Spleen (tissue), 11 donors: Measurements from ENCODE around the gene LSAMP. TPM values are rescaled to one million over a fixed set of nuclear protein-coding genes. Genes with fewer than 3 reads are reported as not detected.

Experiments
- DNase-seq: peaks from one replicate; pipeline ENCODE4 v3.0.0-alpha.2; 2020
- H3K27ac ChIP-seq, 8 donors: fragments of 200-600 bp; sonication (generic) in 7 of 8; 1 replicate in 4 of 8; 2 replicates in 4 of 8; pipeline versions ENCODE4 v1.5.0 to v1.8.0; 2016 to 2021; ENCODE audit warnings: inconsistent platforms in 4 of 8, mild to moderate bottlenecking in 4 of 8, moderate library complexity in 1 of 8
- H3K27me3 ChIP-seq, 7 donors: fragments of 200-600 bp; sonication (generic) in 6 of 7; replicated peaks in 1 of 7; 1 replicate in 4 of 7; 2 replicates in 3 of 7; pipeline versions ENCODE4 v1.5.0 to v1.8.0; 2016 to 2021; ENCODE audit warnings: inconsistent platforms in 3 of 7, mild to moderate bottlenecking in 1 of 7
- H3K36me3 ChIP-seq, 6 donors: fragments of 200-600 bp; sonication (generic) in 5 of 6; 1 replicate in 4 of 6; 2 replicates in 2 of 6; pipeline versions ENCODE4 v1.5.0 to v1.8.0; 2016 to 2021; ENCODE audit warnings: inconsistent platforms in 2 of 6
- H3K4me1 ChIP-seq, 6 donors: fragments of 200-600 bp; sonication (generic) in 5 of 6; 1 replicate in 3 of 6; 2 replicates in 3 of 6; pipeline versions ENCODE4 v1.5.0 to v1.8.0; 2016 to 2021; ENCODE audit warnings: inconsistent platforms in 3 of 6
- H3K4me3 ChIP-seq, 8 donors: fragments of 200-600 bp; sonication (generic) in 7 of 8; 1 replicate in 4 of 8; 2 replicates in 4 of 8; pipeline versions ENCODE4 v1.5.0 to v1.8.0; 2016 to 2021; ENCODE audit warnings: inconsistent platforms in 4 of 8, mild to moderate bottlenecking in 4 of 8, moderate library complexity in 2 of 8
- H3K9me3 ChIP-seq, 8 donors: fragments of 200-600 bp; sonication (generic) in 7 of 8; 1 replicate in 4 of 8; 2 replicates in 4 of 8; pipeline versions ENCODE4 v1.5.0 to v1.8.0; 2016 to 2021; ENCODE audit warnings: inconsistent platforms in 4 of 8
- CTCF ChIP-seq, 11 experiments: fragments of 200-600 bp in 7 of 11; fragments of 450-650 bp in 4 of 11; sonication (generic) in 4 of 11; IDR thresholded peaks in 8 of 11; conservative IDR thresholded peaks in 3 of 11; 1 replicate in 7 of 11; 2 replicates in 4 of 11; pipeline versions ENCODE4 v1.4.0 to v1.8.0; 2016 to 2021; ENCODE audit warnings: antibody characterized with exemption in 11 of 11, inconsistent platforms in 4 of 11, mild to moderate bottlenecking in 1 of 11
- POLR2A ChIP-seq, 3 donors: fragments of 450-650 bp; IDR thresholded peaks; one replicate each; pipeline ENCODE4 v1.5.1; 2017; ENCODE audit warnings: antibody characterized with exemption in 3 of 3, mild to moderate bottlenecking in 1 of 3
- POLR2AphosphoS5 ChIP-seq, 3 donors: sonication (generic); formaldehyde crosslinking; IDR thresholded peaks; one replicate each; pipeline ENCODE4 v1.5.1; 2017; ENCODE audit warnings: antibody characterized with exemption in 3 of 3
- WGBS, 5 donors: extraction: QIAGEN DNeasy Blood & Tissue Kit in 3 of 5; methylation state at CpG; one replicate each; pipeline versions ENCODE4 v1.1.5 to v1.1.7; 2013 to 2018; 5-methylcytosine and 5-hydroxymethylcytosine counted together
- intact Hi-C: fragments of 100-400 bp; cut with DNase I; formaldehyde crosslinking; loops from one replicate; pipeline ENCODE4 v1.15.0; 2023; ENCODE audit warnings: low total_unique reads
- polyA plus RNA-seq, 3 donors: library from polyadenylated mRNA; stranded (reverse); fragments of 200-250 nt; gene quantifications; one replicate each; pipeline ENCODE4 v1.2.1, GENCODE V29; 2013
- total RNA-seq, 7 donors: library from RNA; depleted of rRNA in 3 of 7; stranded (reverse); fragments of >200 nt in 3 of 7; fragmentation: NEBNext Ultra II Directional in 4 of 7; extraction: Animal tissue kit (Norgen Biotek cat#: 25700) in 4 of 7; gene quantifications; one replicate each; pipeline versions ENCODE4 v1.1.0 to v1.2.1, GENCODE V29; 2016 to 2021
- donor health status: healthy with polysubstance abuse.
- donor health status: DM: no; HTN: no; CAD: no; lungs with moderate emphysema.
- donor health status: DM: no; HTN: no; CAD: no.
- donor health status: Bipolar disorder and iron deficiency.
- donor health status: healthy.
- donor health status: DM: no; HTN: no; CAD: no.
- donor health status: DM: yes; HTN: yes; CAD: no.

Gene LSAMP
- total and polyA plus RNA-seq, 10 donors = 0.45 to 6.8 (median 1.3) TPM

- intact Hi-C loops = no loop called here
- TF ChIP-seq CTCF (IDR thresholded peaks at IDR 0.05 in 8 of 11, conservative IDR thresholded peaks at IDR 0.05 in 3 of 11) = no peak
- no peak for TF ChIP-seq POLR2A (IDR thresholded peaks at IDR 0.05)
- no peak for TF ChIP-seq POLR2AphosphoS5 (IDR thresholded peaks at IDR 0.05)
- DNase-seq = no peak
- Histone ChIP-seq H3K27me3 (peaks cover 0 to 10% (median 0%) of the 10 kb centered on the region in 7 donors), H3K4me1 (no peaks in the 10 kb centered on the region), H3K9me3 (no peaks in the 10 kb centered on the region), H3K4me3 (no peak overlapping the region), H3K27ac (no peak overlapping the region), H3K36me3 (no peaks in the 10 kb centered on the region)
- WGBS, 5 donors = 83 to 100% (median 92%) methylated on average over 2 of the region's 2 CpGs
These were observed 584.5 kb downstream of the LSAMP start for GRCh38 chr3:115860766-115861165.

DNA sequence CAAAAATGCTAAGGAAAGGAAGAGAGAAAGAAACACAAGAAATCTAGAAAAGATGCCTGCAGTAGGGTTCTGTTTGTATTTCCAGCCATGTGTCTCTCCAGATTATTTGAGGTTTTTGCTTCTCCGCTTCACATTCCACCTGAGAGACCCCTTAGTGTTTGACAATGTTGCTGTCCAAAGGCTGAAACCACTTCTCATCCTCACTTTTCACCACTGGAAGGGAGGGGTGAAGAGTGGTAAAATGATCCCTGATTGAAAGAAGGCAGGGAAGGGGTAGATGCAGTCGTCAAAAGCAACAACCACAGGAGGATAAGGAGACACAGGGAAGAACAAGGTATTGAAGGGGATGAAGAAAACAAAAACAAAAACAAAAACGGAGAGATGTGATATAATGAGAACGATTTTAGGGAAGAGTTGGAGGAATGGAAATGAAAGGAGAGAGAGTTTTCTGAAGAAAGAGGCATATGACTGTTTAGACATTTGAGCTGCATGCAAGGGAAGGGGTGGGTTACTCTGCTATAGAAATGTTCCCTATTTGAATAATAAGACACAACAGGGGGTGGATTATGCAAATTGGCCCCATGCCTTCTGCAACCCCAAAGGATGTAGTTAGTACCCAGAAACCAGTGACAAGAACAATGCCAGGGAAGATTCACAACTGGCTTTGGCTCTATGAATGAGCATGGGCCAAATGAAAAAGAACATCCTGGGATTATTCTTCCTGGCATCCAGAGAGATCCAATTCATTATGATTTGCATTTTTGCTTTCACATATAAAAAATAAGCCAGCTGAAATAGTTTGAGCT is 586.1 kb downstream of the LSAMP start:
- intact Hi-C loops = no loop called here
- H3K4me3 ChIP-seq = no peak overlapping the region
- no peak for DNase-seq

GRCh38 chr3:115857518-115858136 is 587.7 kb downstream of the LSAMP start:
- peaks cover 0 to 10% (median 0%) of the 10 kb centered on the region in 7 donors for H3K27me3 ChIP-seq
- no peak for TF ChIP-seq POLR2AphosphoS5 (IDR thresholded peaks at IDR 0.05)
- no peak for TF ChIP-seq CTCF (IDR thresholded peaks at IDR 0.05 in 8 of 11, conservative IDR thresholded peaks at IDR 0.05 in 3 of 11)
- TF ChIP-seq POLR2A (IDR thresholded peaks at IDR 0.05) = no peak
- WGBS, 5 donors = 72 to 79% (median 77%) methylated on average over 3 of the region's 3 CpGs

More for the DNA sequence above, 586.1 kb downstream of the LSAMP start:
- peaks cover 0 to 10% (median 0%) of the 10 kb centered on the region in 7 donors for H3K27me3 ChIP-seq
- no peaks in the 10 kb centered on the region for H3K36me3 ChIP-seq
- 20 to 27% (median 24%) methylated on average over 4 of the region's 4 CpGs for WGBS, 5 donors
- H3K27ac ChIP-seq = no peak overlapping the region
- H3K4me1 ChIP-seq = no peaks in the 10 kb centered on the region
- no peak for TF ChIP-seq POLR2AphosphoS5 (IDR thresholded peaks at IDR 0.05)
- TF ChIP-seq CTCF (IDR thresholded peaks at IDR 0.05 in 8 of 11, conservative IDR thresholded peaks at IDR 0.05 in 3 of 11) = no peak
- TF ChIP-seq POLR2A (IDR thresholded peaks at IDR 0.05) = no peak
- no peaks in the 10 kb centered on the region for H3K9me3 ChIP-seq

DNA sequence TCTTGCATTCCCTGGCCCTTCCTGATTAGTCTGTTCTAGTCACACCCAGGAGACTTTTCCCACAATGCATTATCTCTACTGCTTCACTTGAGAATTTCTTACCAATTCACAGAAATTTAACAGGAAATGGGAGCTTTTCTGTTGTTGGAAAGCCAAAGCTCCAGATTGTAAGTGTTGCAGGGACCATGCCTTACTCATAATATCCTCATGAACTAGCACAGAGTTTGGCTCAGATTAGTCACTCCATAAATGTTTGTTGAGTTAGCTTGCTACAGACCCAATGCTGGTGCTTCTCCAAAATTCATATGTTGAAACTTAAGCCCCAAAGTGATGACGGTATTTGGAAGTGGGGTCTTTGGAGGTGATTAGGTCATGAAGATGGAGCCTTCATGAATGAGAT is 589.4 kb downstream of the LSAMP start:
- Histone ChIP-seq H3K27me3 (peaks cover 0 to 10% (median 0%) of the 10 kb centered on the region in 7 donors), H3K27ac (no peak overlapping the region), H3K4me3 (no peak overlapping the region), H3K36me3 (no peaks in the 10 kb centered on the region), H3K4me1 (no peaks in the 10 kb centered on the region), H3K9me3 (no peaks in the 10 kb centered on the region)
- WGBS, 5 donors = 85 to 96% (median 92%) methylated on average over 1 of the region's 1 CpG
- DNase-seq = no peak
- intact Hi-C loops = no loop called here
- TF ChIP-seq POLR2AphosphoS5 (IDR thresholded peaks at IDR 0.05) = no peak
- no peak for TF ChIP-seq CTCF (IDR thresholded peaks at IDR 0.05 in 8 of 11, conservative IDR thresholded peaks at IDR 0.05 in 3 of 11)
- TF ChIP-seq POLR2A (IDR thresholded peaks at IDR 0.05) = no peak

More at GRCh38 chr3:115857518-115858136, 587.7 kb downstream of the LSAMP start:
- intact Hi-C loops = no loop called here
- H3K4me3 ChIP-seq = no peak overlapping the region
- no peaks in the 10 kb centered on the region for H3K36me3 ChIP-seq
- H3K27ac ChIP-seq = no peak overlapping the region
- no peak for DNase-seq
- no peaks in the 10 kb centered on the region for H3K9me3 ChIP-seq
- H3K4me1 ChIP-seq = no peaks in the 10 kb centered on the region
